ENCODE results near the gene ABCF3.

ABCF3 gene

GRCh38 chr3:184241141-184241446 is 55.1 kb downstream of the ABCF3 start:
- TF ChIP-seq, protein P1, sequence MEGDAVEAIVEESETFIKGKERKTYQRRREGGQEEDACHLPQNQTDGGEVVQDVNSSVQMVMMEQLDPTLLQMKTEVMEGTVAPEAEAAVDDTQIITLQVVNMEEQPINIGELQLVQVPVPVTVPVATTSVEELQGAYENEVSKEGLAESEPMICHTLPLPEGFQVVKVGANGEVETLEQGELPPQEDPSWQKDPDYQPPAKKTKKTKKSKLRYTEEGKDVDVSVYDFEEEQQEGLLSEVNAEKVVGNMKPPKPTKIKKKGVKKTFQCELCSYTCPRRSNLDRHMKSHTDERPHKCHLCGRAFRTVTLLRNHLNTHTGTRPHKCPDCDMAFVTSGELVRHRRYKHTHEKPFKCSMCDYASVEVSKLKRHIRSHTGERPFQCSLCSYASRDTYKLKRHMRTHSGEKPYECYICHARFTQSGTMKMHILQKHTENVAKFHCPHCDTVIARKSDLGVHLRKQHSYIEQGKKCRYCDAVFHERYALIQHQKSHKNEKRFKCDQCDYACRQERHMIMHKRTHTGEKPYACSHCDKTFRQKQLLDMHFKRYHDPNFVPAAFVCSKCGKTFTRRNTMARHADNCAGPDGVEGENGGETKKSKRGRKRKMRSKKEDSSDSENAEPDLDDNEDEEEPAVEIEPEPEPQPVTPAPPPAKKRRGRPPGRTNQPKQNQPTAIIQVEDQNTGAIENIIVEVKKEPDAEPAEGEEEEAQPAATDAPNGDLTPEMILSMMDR (IDR thresholded peaks at IDR 0.05; ENCODE audit: low read depth, low read length), result no peak
- H3K4me3 ChIP-seq (replicated peaks in 1 of 2; ENCODE audit: low read depth in 2 of 2, low read length in 2 of 2), result no peak overlapping the region
- no peak for DNase-seq (ENCODE audit: low read depth in 2 of 2)

DNA sequence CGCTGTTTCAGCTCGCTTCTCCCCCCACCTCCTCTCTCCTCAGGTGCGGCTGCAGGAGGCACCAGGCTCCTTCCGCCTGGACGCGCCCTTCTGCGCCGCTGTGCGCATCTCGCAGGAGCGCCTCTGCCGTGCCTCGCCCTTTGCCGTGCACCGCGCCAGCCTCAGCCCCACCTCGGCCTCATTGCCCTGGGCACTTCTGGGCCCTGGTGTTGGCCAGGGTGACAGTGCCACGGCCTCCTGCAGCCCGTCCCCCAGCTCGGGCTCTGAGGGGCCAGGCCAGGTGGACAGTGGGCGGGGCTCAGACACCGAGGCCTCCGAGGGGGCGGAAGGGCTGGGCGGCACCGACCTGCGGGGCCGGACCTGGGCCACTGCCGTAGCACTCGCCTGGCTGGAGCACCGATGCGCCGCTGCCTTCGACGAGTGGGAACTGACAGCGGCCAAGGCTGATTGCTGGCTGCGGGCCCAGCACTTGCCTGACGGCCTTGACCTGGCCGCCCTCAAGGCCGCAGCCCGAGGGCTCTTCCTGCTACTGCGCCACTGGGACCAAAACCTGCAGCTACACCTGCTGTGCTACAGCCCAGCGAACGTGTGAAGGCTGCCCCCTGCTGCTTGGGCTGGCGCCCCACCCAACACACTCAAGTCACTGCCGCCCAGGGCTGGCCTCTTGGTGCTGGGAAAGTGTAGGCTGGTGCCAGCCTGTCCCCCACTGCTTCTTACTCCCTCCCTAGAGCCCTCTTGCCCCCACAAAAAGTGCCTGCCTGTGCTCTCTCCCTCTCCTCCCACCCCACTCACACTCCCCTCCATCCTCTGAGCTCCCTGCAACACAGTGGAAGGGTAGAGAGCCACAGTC is 55.7 kb downstream of the ABCF3 start:
- TF ChIP-seq, protein P1 (IDR thresholded peaks at IDR 0.05; ENCODE audit: low read depth, low read length), result peak; percentile 57
- DNase-seq (ENCODE audit: low read depth in 2 of 2), result peak; percentile 52 to 64
- no peak overlapping the region for H3K4me3 ChIP-seq (replicated peaks in 1 of 2; ENCODE audit: low read depth in 2 of 2, low read length in 2 of 2)

GRCh38 chr3:184242297-184242685 is 56.3 kb downstream of the ABCF3 start:
- H3K4me3 ChIP-seq (replicated peaks in 1 of 2; ENCODE audit: low read depth in 2 of 2, low read length in 2 of 2), result no peak overlapping the region
- DNase-seq (ENCODE audit: low read depth in 2 of 2), result no peak
- TF ChIP-seq, protein P1 (IDR thresholded peaks at IDR 0.05; ENCODE audit: low read depth, low read length), result no peak

Data from cardiac fibroblast (primary cell).